GM18873 (cell line): Measurements from ENCODE around the gene NBPF1.
"Not testable (repeated sequence)": the region's sequence is repeated elsewhere in the genome, so short reads cannot be mapped to it uniquely, and the experiment has no call there.

Source experiments
- ATAC-seq: cut with Tn5 transposase; IDR thresholded peaks from one replicate; pipeline ENCODE4 v1.9.1; 2021; ENCODE audit warnings: mild to moderate bottlenecking, moderate library complexity, moderate number of reproducible peaks; ENCODE audit not compliant: unreplicated experiment, low FRiP score

Gene NBPF1

DNA sequence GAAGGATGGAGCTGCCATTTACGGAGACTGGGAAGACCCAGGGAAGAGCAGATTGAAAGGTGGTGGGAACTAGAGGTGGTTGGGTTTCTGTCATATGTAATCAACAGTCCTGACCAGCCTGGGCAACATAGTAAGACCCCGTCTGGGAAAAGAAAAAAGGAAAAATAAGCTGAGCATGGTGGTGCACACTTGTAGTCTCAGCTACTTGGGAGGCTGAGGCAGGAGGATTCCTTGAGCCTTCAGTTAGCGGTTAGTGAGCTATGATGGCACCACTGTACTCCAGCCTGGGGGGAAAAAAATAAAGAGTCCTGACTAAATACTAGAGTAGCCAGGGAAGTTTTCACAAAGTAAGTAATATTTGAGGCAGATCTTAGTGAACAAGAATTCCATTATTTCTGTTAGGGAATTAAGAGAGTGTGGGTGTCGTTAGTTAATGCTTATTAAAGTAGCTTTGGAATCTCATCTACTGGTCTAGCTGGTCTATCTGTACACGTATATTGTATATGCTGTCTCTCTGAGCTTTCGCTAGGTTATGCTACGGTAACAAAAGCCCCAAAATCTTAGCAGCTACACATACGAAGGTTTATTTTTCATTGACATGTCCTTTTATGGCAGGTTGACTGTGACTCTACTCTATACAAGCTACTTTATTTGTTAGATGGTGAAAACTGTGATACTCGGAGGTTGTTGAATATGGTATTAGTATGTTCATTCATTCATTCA, 4.4 kb downstream of the NBPF1 start:
- ATAC-seq, result no peak

DNA sequence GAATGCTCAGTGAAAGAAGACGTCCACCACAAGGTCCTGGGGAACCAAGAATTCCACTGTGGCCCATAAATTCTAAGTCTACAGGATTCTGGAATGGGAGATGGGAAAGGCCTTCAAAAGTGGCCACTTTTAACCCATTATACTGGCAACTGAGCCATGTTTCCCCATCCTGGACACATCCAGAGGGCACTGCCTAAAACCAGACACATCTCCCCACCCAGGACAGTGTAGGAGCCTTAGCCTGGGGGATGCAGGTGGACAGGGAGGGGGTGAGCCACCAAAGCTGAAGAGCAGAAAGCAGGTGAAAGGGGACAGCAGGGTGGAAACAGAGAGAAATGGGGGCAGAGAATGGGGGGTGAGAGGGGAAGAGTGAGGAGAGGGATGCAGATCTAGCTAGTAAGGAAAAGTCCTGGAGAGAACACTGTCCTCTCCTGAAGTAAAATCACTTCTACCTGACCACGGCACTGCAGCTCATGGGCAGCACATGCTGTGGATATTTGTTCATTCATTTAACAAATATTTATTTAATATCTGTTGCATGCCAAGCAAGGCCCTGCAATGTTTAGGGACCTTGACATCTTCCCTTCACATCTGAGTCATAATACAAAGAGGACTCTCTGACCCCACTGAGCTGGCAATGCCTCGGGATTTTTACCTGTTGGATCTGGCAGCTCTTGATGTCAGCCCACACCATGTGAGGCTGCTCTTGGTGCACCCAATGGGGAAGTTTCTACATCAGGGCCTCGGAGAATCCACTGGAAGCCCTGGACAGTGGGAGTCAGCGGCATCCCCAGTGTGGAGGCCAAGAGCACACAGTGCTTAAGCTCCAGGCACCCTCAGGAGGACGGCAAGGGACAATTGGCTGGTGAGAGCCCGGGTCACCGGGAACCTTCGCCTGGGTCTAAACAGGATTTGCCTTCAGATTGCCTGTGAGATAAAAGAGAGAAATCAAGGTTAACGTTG, 5.2 kb downstream of the NBPF1 start:
- not testable (repeated sequence) for ATAC-seq

GRCh38 chr1:16607433-16607851, 5.9 kb downstream of the NBPF1 start:
- no peak for ATAC-seq

DNA sequence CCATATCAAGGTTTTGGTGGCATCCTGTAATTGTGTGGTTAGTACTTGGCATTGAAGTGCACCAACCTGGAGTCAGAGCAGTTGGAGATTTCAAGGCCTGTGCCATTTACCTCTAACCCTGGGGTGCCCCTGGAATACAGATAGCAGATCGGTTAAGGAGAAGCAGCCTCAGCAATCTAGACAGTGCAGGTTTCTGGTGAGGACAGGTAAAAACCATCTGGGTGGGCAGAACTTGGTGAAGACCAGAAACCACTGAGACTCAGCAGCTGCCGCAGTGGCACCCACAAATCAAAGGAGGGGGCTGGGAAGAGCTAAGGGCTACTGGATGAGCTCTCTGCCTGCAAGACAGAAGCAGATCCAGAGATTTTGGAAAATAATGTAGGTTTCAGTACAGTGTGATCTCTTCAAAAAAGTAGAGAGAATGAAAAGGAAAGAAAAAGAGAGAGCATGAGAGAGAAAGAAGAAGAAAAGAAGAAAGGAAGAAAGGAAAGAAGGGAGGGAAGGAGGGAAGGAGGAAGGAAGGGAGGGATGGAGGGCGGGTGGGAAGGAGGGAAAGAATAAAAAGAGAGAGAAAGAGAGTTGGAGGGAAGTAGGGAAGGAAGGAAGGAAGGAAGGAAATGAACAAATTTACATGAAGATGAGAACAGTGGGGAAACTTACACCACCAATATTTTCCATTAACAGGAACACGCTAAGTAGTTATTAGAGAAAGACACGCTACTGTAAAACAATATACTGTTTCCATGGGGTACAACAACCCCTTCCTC, 6.5 kb downstream of the NBPF1 start:
- not testable (repeated sequence) for ATAC-seq

DNA sequence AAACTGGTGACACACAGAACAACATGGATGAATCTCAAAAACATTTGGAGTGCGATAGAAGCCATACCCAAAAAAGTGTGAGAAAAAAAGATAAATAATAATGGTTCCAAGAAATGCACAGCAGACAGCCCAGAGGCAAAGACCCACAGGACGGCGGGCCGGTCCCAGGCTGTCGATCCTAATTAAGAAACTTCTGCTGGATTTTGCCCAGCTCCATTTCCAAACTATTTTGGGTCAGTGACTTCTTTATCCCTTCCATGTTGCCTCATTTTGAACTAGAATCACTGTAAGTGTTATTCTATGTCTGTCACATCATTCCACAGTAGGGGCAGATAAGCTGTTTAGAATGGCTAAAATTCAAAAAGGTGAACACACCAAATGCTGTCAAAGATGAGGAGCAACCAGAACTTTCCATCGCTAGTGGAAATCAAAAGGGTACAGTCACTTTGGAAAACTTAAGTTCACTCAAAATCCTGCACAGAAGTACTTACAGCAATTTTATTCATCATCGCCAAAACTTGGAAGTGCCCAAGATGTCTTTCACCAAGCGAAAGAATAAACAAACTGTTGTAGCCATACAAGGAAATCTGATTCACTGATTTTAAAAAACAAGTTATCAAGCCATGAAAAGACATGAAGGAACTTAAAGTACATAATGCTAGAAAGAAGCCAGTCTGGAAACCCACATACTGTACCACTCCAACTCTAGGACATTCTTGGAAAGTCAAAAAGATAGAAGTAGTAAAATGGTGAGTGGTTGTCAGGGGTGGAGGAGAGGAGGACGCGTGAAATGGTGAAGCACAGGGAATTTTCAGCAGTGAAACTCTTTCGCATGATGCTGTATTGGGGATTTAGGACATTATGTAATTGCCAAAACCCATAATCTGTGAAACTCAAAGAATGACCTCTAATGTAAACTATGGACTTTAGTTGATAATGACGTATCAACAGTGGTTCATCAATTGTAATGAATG, 7.5 kb downstream of the NBPF1 start:
- ATAC-seq, result no peak

DNA sequence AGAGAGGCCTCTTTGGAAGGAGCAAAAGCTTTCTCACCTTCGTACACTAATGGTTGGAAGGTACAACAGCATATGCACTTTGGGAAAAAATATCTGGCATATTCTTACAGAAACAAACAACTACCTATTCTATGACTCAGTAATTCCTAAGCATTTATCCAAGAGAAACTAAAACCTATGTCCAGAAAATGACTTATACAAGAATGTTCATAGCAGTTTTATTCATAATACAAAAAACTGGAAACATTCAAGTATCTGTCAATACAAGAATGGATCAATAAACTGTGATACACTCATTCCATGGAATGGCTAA, 8.2 kb downstream of the NBPF1 start:
- no peak for ATAC-seq

DNA sequence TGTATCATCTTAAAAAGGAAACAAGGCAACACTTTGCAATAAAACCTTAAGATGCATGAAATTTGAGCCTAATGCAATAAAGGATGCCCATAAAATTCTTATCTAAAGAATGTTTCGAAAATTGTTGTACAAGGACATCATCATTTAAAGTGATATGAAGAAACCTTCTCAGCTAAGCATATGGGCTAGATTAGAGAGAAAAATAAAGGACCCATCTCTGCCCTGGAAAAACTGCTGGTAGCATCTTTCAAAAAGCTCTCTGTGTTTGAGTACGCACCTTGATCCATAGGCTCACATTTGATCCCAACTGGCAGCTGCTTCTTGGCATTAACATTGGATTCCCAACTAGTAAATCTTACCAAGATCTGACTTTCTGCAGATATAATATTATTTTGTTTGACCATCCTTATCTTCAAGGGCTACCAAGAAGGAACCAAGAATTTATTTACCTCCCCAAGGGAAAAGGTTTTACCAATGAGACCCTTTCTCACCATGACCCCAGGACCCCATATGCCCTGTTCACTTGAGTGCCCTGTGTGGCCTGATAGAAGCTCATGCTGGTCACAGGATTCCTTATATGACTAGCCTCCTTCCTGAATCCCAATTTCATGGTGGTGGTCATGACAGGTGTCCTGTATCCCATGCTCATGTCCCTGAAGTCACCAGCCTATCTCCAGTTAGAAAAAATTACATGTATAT, 8.7 kb downstream of the NBPF1 start:
- ATAC-seq, result not testable (repeated sequence)

- ATAC-seq, result not testable (repeated sequence)
Observed at GRCh38 chr1:16603623-16604022, 9.7 kb downstream of the NBPF1 start.

DNA sequence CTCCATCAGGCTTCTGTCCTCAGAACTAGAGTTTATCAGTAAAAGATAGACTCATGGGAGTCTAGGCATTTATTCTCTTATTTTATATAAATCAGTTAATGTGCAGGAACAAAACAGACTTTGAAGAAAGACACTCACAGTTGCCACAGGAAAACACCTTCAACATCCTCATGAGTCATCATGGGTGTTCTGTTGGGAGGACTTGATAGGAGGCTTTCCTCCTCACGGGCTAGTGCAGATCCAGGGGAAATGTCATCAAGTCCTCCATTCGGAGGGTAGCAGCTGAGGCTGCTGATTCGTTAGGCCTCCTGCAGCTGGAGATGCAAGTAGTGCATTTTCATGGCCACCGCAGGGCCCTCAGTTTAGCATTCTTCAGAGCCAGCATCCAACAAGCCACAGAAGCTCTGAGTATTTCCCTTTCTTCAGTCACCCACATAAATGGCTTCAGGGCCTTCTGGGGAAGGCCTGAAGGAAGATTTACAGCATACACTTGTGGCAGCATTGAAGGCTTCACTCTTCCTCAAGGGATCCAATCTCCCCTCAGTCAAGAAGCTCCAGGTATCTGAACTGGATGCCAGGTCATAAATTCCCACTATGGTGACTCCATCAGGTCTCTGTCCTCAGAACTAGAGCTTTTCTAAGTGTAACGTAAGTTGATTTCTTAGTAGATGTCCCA, 10.9 kb downstream of the NBPF1 start:
- not testable (repeated sequence) for ATAC-seq

- not testable (repeated sequence) for ATAC-seq
Observed at GRCh38 chr1:16600855-16601786, 12.2 kb downstream of the NBPF1 start.

DNA sequence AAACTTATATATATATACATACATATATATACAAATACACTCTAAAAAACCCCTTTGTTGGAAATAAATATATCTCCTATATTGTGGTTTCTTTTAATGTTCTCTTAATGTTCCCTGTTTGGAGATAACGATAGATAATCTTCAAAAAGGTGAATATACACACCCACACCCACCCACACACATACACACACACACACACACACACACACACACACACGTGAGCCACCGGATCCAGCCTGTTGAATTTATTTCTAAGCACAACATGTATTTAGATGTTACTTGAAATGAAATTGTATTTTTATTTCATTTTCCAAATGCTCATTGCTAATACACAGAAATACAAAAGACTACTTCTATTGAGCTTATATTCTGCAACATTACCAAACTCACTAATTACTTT, 14.0 kb downstream of the NBPF1 start:
- not testable (repeated sequence) for ATAC-seq

DNA sequence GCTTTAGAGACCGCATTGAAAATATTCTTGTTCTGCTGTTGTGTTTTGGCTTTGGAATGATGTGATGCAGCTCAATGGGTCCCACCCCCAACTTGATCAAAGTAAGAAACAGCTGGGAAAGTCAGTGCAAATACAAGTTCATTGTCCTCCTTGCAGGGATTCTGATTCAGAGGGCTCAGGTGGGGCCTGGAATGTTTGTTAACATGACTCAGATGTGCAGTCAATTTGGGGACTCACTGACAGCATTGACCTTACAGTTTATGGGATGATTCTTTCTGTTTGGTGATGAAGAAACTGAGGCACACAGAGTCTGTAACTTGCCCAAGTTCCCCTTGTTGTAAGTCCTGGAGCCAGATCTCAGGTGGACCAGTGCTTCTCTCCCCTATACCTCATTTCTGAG, 18.1 kb downstream of the NBPF1 start:
- ATAC-seq, result not testable (repeated sequence)

DNA sequence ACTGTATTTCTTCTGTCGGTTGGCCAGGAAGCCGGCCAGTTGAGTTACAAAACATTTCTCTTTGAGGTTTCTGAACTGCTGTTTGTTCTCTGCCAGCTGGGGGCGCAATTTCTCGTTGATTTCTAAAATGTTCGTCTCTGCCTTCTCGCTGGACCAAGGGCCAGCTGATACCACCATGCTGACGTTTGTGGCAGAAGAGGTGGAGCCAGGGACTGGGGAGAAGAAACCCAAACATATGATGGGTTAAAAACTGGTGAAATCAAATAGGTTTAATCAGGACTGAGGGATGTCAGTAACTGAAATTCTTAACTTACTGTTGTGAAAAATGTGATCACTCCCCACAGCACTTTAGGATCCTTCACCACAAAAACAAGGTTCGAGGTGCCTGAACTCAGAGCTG, 21.5 kb downstream of the NBPF1 start:
- ATAC-seq, result not testable (repeated sequence)

DNA sequence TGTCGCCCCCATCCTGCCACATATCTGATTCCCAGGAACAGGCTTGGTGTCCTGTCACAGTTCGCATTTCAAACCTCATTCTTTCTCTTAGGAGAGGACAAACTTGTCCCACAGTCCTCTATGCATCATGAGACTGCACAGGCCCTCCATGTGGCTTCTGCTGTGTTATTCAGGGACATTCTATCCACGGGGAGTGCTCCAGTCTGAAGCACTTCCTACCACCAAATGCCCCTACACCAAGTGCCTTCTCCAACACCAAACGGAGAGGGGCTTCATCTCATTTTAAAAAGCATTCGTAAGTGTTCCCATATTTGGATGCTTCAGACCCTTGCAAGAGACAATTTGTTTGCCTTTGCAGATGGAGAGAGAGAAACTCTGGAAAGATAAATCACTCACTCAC, 25.3 kb downstream of the NBPF1 start:
- not testable (repeated sequence) for ATAC-seq

DNA sequence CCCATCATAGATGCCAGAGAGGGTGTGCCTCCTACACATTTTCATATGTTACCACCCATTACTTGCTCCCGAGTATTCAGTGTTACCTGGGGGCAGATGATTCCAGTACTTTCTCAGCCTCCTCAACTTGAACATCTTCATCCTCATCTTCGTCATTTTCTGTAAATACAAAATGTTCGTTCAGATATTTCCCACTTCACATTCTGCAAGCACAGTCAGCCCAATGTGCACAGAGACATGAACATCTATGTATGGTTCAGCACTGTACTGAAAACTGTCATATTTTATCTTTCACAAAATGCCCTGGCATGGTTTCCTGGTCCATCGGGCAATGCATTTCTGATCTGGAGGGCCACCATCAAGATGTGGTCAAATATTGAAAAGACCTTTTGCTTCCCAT, 25.7 kb downstream of the NBPF1 start:
- ATAC-seq, result not testable (repeated sequence)

DNA sequence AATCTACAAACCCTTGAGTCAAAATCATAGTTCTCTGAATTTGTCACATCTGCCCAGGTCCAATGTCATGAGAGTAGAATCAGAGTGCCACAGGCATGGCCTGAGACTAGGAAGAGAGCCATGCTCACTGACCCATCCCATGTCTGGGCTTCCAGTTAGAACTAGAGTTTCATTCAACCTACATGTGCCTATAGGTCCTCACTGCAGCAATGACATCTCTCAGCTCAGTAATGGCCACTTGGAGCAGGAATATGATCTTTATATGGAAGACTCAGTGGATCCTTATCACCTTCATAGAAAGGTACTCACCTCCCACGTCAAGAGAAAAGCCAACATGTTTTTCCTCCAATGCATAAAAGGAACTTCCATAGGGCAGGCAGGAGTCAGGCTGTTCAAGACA, 48.0 kb downstream of the NBPF1 start:
- ATAC-seq, result not testable (repeated sequence)

- ATAC-seq, result not testable (repeated sequence)
Observed at GRCh38 chr1:16561035-16561434, 52.3 kb downstream of the NBPF1 start.
